NCI-H1105 (cell line): ENCODE measurements around the gene GPR162.

Experiments
- DNase-seq: peaks from one replicate; lab custom pipeline; 2025; lab: John Stamatoyannopoulos, UW

GPR162 gene

DNA sequence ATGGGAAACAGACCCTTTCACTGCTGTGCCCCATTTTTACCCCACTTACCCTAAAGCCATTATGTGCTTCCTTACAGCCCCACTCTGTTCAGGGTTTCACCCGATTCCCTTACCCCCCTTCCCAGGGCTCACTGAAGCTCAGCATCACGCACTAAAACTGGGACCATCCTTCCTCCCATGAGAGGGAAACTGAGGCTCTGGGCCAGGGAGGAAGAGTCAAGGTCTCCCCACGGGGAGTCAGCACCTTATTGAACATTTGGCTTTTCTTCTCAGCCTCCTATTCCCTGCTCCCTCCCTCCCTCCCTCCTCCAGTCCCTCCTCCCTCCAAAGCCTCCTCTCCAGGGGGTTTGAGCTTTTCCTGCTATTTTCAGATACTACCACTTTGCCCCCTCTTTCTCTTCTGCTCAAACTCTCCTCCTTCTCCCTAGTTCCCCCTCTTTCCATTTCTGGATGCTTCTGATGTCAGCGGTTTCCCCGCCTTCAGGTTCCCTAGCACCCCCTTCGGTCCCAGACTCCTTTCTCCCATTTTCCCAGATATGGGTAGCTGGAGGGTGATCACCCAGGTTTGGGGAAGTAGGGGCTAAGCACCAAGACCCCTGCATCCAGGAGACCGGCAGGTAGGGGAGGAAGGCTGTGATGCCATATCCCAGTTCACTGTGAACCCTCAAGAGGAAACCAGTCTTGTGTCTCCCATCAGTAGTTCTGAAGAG, 960 bp downstream of the GPR162 start:
- DNase-seq = no peak

- no peak for DNase-seq
These were observed 1.8 kb downstream of the GPR162 start for GRCh38 chr12:6823182-6824084.

GRCh38 chr12:6824085-6824775, 2.6 kb downstream of the GPR162 start:
- DNase-seq = no peak

GRCh38 chr12:6824901-6825381, 3.3 kb downstream of the GPR162 start:
- no peak for DNase-seq

- DNase-seq = peak; percentile 12
These were observed 3.9 kb downstream of the GPR162 start for GRCh38 chr12:6825398-6826124.

GRCh38 chr12:6826125-6826733, 4.6 kb downstream of the GPR162 start:
- DNase-seq = no peak

DNA sequence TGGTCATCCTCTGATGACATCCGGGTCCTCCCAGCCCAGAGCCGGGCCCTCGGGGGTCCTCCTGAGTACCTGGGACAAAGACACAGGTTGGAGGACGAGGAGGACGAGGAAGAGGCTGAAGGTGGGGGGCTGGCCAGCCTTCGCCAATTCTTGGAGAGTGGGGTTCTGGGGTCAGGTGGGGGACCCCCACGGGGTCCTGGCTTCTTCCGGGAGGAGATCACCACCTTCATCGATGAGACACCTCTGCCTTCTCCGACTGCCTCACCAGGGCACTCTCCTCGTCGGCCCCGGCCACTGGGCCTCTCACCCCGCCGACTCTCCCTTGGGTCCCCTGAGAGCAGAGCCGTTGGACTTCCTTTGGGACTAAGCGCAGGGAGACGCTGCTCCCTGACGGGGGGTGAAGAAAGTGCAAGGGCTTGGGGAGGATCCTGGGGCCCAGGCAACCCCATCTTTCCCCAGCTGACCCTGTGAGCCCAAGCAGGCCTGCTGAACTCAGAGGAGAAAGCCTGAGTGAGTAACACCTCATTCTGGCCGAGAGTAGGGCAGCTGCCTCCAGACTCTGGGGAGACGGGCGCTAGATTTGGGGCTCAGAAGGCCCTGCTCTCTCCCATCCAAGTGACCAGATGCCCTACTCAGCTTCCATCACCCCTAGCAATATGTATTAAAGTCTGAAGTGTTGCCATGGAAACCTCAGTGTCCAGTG, 5.3 kb downstream of the GPR162 start:
- DNase-seq = no peak

DNA sequence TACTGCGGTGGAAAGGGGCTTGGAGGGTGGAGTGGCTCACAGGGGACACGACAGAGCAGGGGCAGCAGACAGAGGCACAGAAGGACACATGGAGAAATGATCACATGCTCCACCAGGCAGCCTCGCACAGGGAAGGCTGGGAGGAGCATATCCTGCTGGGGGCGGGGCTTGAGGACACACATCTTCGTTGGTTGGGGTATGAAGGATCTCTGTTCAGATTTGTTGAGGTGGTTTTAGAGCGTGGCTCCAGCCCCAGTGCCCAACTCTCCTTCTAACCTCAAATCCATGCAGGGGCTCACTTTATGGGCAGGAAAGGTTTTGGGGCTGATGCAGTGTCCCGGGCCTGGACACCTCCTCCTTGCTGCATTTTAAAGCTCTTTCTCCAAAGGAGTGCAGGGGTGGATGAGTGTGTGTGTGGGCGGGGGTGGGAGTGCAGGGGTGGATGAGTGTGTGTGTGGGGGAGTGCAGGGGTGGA, 5.9 kb downstream of the GPR162 start:
- DNase-seq = peak; percentile 89

- DNase-seq = peak; percentile 61
These were observed 6.6 kb downstream of the GPR162 start, which contains the start of gene P3H3 for GRCh38 chr12:6827982-6828780. Gene P3H3 (plus strand): TSS chr12:6828407. CDS start chr12:6828441, 34 bp downstream.

DNA sequence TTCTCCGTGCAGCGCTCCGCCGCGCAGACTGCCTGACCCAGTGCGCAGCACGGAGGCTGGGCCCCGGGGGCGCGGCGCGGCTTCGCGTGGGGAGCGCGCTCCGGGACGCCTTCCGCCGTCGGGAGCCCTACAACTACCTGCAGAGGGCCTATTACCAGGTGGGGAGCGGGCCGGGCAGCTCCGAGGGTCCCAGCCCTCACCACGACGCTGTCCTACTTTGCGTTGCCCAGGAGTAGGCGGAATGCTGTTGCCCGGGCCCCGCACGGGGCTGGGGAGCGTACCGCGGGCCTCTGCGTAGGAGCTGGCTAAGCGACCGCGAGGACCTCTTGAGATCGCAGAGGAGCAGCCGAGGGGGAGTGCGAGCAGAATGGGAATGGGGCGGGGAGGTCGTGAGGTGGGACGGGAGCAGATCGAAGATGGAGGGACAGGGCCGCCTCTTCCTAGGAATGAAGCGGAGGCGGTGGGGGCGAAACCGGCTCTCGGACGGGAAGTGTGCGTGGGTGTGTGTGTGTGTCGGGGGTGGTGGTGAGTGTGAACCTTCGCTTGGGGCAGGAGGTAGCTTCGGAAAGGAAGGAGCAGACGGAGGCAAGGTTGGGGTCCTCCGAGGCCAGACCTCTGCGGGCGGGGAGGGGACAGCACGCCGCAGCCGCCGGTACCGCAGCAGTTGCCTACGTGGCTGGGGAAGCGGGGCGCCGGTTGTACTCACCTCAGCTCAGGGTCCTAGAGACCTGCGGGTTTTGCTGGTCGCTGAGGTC, 7.3 kb downstream of the GPR162 start:
- peak; percentile 22 for DNase-seq

- no peak for DNase-seq
These were observed 8.1 kb downstream of the GPR162 start for GRCh38 chr12:6829536-6830220.

- no peak for DNase-seq
These were observed 8.8 kb downstream of the GPR162 start for GRCh38 chr12:6830286-6830890.

DNA sequence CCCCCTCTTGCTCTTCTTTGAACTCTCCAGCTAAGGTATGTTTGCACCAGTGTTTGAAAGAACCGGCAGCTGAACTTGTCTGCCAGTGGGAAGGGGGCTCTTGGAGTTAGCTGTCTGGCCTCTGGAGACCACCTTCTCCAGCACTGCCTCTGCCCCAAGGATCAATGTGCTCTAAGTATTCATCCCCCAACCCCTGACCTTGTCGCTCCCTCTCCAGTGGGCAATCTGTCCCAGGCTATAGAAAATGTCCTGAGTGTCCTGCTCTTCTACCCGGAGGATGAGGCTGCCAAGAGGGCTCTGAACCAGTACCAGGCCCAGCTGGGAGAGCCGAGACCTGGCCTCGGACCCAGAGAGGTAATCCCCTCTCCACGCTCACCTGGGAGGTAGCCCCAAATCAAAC, 9.4 kb downstream of the GPR162 start:
- no peak for DNase-seq

DNA sequence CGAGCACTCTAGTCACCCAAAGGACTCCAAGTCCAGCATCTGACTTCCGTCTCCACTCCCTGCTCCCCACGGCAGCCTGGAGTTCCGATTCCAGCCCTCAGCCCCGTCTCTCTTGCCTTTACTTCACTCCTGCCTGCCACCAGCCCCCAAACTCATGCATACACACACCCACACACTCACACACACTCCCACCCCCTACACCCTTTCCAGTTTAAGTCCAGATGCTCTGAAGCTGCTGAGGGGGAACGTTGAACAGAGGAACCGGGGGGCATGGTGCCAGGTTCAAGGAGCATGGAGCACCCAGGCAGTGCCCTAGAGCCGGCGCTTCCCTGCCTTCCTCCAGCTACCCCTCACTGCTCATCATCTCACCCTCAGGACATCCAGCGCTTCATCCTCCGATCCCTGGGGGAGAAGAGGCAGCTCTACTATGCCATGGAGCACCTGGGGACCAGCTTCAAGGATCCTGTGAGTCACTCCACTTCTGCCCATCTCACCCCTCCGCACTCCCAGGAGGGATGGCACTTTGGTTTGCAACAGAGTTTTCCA, 9.9 kb downstream of the GPR162 start:
- DNase-seq = no peak

- DNase-seq = no peak
These were observed 10.5 kb downstream of the GPR162 start for GRCh38 chr12:6832125-6832524.

- DNase-seq = no peak
These were observed 11.7 kb downstream of the GPR162 start for GRCh38 chr12:6833189-6833890.

DNA sequence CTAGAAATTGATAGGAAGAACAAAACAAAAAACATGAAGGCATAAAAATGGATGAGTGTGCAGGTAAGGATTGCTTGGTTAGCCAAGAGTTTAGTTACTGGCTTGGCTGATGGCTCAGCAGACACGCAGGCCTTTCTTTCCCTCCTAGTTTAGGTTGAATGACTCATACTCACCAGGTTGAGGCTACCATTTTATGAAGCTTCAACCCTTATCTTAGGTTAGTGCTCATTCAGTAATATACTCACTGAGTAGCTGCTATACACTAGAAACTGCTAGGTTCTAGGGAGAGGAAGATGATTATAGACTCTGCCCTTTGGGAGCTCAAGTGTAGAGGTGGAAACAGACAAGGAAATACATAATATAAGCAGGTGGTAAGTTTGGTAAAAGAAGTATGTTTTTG, 12.6 kb downstream of the GPR162 start:
- no peak for DNase-seq
